Measurements from ENCODE around the gene MACO1. TPM values are rescaled to one million over a fixed set of nuclear protein-coding genes. Genes with fewer than 3 reads are reported as not detected.

The MACO1 gene
- total and polyA plus RNA-seq, 9 of the 15 experiments (the other 6 are each of a cell fraction or from before 2014, with no cell fraction given) = 4.6 to 28.4 (median 21.7) TPM

DNA sequence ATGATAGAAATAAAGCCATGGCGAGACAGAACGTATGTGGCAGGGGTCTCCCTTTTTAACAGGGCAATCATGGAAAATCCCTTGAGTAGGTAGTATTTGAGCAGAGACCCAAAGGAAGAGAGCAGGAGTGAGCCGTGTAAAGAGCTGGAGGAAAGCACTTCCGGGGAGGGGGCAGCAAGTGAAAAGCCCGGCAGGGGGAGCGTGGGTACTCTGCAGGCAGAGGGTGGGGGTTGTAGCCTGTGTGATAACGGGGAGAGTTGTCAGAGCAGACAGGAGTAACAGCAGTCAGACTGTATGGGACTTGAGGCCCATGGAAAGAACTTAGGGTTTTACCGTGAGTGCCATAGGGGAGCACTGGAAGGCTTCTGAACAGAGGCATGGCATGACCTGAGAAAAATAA is 61.6 kb downstream of the MACO1 start:
- no peaks in the 10 kb centered on the region for H3K9me1 ChIP-seq (ENCODE audit: control insufficient read depth, insufficient read depth, low read length)
- no peak overlapping the region for H3K27ac ChIP-seq (ENCODE audit: extremely low read depth, low read depth, low read length)
- peaks cover 4% of the 10 kb centered on the region; the same call in 2 of the 3 replicates for H3K79me2 ChIP-seq (ENCODE audit: control insufficient read depth, insufficient read depth, low read length)
- CTCF ChIA-PET (ENCODE audit: low intra/inter-chr PET ratio) = no interaction called here
- TF ChIP-seq MTA2 (IDR thresholded peaks at IDR 0.05; ENCODE audit: low read depth) = no peak
- H3K9ac ChIP-seq (ENCODE audit: insufficient read depth in 1 of 2, low read depth in 2 of 2, low read length in 2 of 2) = no peak overlapping the region
- H3K4me2 ChIP-seq (ENCODE audit: insufficient read depth, low read length) = no peak overlapping the region
- 0 out of 2 replicates have a peak, but pooled peaks cover 7% of the 10 kb centered on the region for H4K20me1 ChIP-seq (replicated peaks; ENCODE audit: control insufficient read depth, insufficient read depth, low read length)
- H2AFZ ChIP-seq (ENCODE audit: low read depth, low read length) = no peak overlapping the region
- H3K36me3 ChIP-seq (ENCODE audit: control insufficient read depth, insufficient read depth, low read length) = peaks cover 82% of the 10 kb centered on the region
- H3K9me3 ChIP-seq (replicated peaks; ENCODE audit: control insufficient read depth, insufficient read depth, low read depth, low read length) = no peaks in the 10 kb centered on the region
- no peak overlapping the region for H3K4me3 ChIP-seq
- peak; percentile 47; the same call in 2 of the 3 replicates for ATAC-seq
- POLR2A ChIA-PET = interaction anchor here (0.8 to 2.1 kb wide), 6 partner anchors 10 to 42 kb away, joined by 3 to 8 read pairs (median 4); no protein-coding TSS in a partner anchor
- no peak for DNase-seq (ENCODE audit: extremely low read depth in 1 of 4, low spot score in 3 of 4)
- intact Hi-C loops (cut with micrococcal nuclease) = no loop called here
- FAIRE-seq = no peak
- WGBS (ENCODE audit: insufficient coverage, low coverage, missing lambda C conversion rate) = 92% methylated on average over 7 of the region's 8 CpGs
- H3K27me3 ChIP-seq (ENCODE audit: control insufficient read depth in 2 of 2, insufficient read depth in 2 of 2, low read length in 2 of 2) = no peaks in the 10 kb centered on the region
- BruUV-seq (replicated peaks) = no TSS peak
- H3K4me1 ChIP-seq (replicated peaks in 1 of 2; ENCODE audit: control insufficient read depth in 2 of 2, insufficient read depth in 2 of 2, low read length in 2 of 2) = no peaks in the 10 kb centered on the region
- in situ Hi-C loops (cut with MboI) = no loop called here

DNA sequence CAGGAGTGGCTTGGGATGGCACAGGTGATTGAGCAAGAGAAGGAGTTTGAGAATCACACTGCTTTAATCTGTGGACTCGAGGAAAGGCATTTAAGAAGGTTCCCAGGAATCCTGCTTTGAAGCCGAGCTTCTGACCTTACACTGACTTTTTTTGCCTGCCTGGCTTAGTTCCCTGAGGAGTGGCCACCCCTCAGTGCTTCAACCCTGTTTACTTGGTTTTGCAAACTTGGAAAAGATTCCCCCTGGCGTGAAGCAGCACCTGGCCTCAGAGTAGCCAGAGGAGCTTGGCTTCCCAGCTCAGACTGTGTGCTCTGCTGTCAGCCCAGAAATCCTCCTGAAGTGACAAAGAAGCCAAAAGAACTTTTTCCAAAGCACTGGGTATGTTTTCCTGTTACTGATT is 64.3 kb downstream of the MACO1 start:
- Histone ChIP-seq H3K9me1 (ENCODE audit: control insufficient read depth, insufficient read depth, low read length) (peaks cover 6% of the 10 kb centered on the region), H3K27ac (ENCODE audit: extremely low read depth, low read depth, low read length) (no peak overlapping the region), H3K79me2 (ENCODE audit: control insufficient read depth, insufficient read depth, low read length) (no peaks in the 10 kb centered on the region), H3K9me3 (replicated peaks; ENCODE audit: control insufficient read depth, insufficient read depth, low read depth, low read length) (no peaks in the 10 kb centered on the region), H3K36me3 (ENCODE audit: control insufficient read depth, insufficient read depth, low read length) (peaks cover 81% of the 10 kb centered on the region), H3K9ac (ENCODE audit: insufficient read depth in 1 of 2, low read depth in 2 of 2, low read length in 2 of 2) (no peak overlapping the region), H3K4me2 (ENCODE audit: insufficient read depth, low read length) (no peak overlapping the region), H3K4me3 (no peak overlapping the region), H3K4me1 (replicated peaks in 1 of 2; ENCODE audit: control insufficient read depth in 2 of 2, insufficient read depth in 2 of 2, low read length in 2 of 2) (no peaks in the 10 kb centered on the region), H4K20me1 (replicated peaks; ENCODE audit: control insufficient read depth, insufficient read depth, low read length) (0 out of 2 replicates have a peak, but pooled peaks cover 7% of the 10 kb centered on the region), H2AFZ (ENCODE audit: low read depth, low read length) (no peak overlapping the region), H3K27me3 (ENCODE audit: control insufficient read depth in 2 of 2, insufficient read depth in 2 of 2, low read length in 2 of 2) (no peaks in the 10 kb centered on the region)
- POLR2A ChIA-PET = no interaction called here
- in situ Hi-C loops (cut with MboI) (no loop called here), intact Hi-C loops (cut with micrococcal nuclease) (no loop called here)
- no TSS peak for BruUV-seq (replicated peaks)
- DNase-seq (ENCODE audit: extremely low read depth in 1 of 4, low spot score in 3 of 4) (no peak), FAIRE-seq (no peak), ATAC-seq (no peak)
- 91% methylated on average over 3 of the region's 3 CpGs for WGBS (ENCODE audit: insufficient coverage, low coverage, missing lambda C conversion rate)
- CTCF ChIA-PET (ENCODE audit: low intra/inter-chr PET ratio) = no interaction called here
- no peak for TF ChIP-seq FOXA3 (CRISPR knock-in tag; conservative IDR thresholded peaks at IDR 0.05 in 1 of 2, IDR thresholded peaks at IDR 0.05 in 1 of 2)
- no peak for TF ChIP-seq BACH1 (tag; IDR thresholded peaks at IDR 0.05)
- no peak for TF ChIP-seq ZNF3 (CRISPR knock-in tag; IDR thresholded peaks at IDR 0.05)
- no peak for TF ChIP-seq ZNF76 (CRISPR knock-in tag; IDR thresholded peaks at IDR 0.05; ENCODE audit: borderline replicate concordance)
- no peak for TF ChIP-seq EWSR1 (IDR thresholded peaks at IDR 0.05; ENCODE audit: borderline replicate concordance, low read depth, partially characterized antibody)
- TF ChIP-seq CSDE1 (IDR thresholded peaks at IDR 0.05) = no peak
- TF ChIP-seq ZNF507 (tag; conservative IDR thresholded peaks at IDR 0.05) = no peak
- no peak for TF ChIP-seq TEAD2 (tag; IDR thresholded peaks at IDR 0.05)
- TF ChIP-seq ZNF224 (CRISPR knock-in tag; IDR thresholded peaks at IDR 0.05) = no peak
- no peak for TF ChIP-seq ELF4 (CRISPR knock-in tag; IDR thresholded peaks at IDR 0.05)

Measured in K562 (cell line).